Measurements from ENCODE around the gene SEC22A.

DNA sequence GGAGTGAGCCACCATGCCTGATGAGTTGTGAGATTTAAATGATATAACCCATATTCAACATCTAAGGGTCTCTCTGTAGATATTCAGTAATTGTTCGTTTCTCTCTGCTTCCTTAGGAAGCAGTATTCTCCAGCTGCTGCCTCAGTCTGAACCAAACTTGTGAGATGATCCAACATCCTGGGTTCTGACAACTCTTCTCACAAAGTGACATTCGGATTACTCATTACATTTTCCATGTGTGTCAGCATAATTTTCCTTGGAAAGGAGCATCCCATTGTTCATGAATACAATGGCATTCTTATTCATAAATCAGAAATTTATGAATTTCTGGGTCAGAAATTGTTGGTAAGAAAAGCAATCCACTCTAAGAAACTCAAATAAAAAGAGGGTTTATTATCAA is 15.0 kb upstream of the SEC22A start:
- TF ChIP-seq CTCF (IDR thresholded peaks at IDR 0.05) = no peak
- no peak for TF ChIP-seq POLR2AphosphoS5 (IDR thresholded peaks at IDR 0.05)
- no peak for TF ChIP-seq POLR2A (IDR thresholded peaks at IDR 0.05)
